ENCODE measurements around the gene UBC.
"Not testable (repeated sequence)": the region's sequence is repeated elsewhere in the genome, so short reads cannot be mapped to it uniquely, and the experiment has no call there.

DNA sequence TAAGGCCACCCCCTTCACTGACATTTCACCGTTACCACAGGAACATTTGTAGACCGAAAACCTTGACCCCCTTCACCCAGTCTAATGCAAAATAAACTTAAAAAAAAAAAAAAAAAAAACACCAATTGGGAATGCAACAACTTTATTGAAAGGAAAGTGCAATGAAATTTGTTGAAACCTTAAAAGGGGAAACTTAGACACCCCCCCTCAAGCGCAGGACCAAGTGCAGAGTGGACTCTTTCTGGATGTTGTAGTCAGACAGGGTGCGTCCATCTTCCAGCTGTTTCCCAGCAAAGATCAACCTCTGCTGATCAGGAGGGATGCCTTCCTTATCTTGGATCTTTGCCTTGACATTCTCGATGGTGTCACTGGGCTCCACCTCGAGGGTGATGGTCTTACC is 2.9 kb downstream of the UBC start:
- not testable (repeated sequence) for TF ChIP-seq POLR2A (IDR thresholded peaks at IDR 0.05; ENCODE audit: low read depth, low read length); POLR2AphosphoS5 (IDR thresholded peaks at IDR 0.05; ENCODE audit: low read depth, low read length); SPI1 (IDR thresholded peaks at IDR 0.05; ENCODE audit: low read depth, low read length); PAX5 (IDR thresholded peaks at IDR 0.05; ENCODE audit: insufficient read depth, low read length, severe bottlenecking); TAF1 (IDR thresholded peaks at IDR 0.05; ENCODE audit: low read depth, low read length); POU2F2 (IDR thresholded peaks at IDR 0.05; ENCODE audit: low read depth, low read length)

All from GM12891 (cell line).